ENCODE data around the gene DCUN1D2.
"Not testable (repeated sequence)": the region's sequence is repeated elsewhere in the genome, so short reads cannot be mapped to it uniquely, and the experiment has no call there.

Gene DCUN1D2

DNA sequence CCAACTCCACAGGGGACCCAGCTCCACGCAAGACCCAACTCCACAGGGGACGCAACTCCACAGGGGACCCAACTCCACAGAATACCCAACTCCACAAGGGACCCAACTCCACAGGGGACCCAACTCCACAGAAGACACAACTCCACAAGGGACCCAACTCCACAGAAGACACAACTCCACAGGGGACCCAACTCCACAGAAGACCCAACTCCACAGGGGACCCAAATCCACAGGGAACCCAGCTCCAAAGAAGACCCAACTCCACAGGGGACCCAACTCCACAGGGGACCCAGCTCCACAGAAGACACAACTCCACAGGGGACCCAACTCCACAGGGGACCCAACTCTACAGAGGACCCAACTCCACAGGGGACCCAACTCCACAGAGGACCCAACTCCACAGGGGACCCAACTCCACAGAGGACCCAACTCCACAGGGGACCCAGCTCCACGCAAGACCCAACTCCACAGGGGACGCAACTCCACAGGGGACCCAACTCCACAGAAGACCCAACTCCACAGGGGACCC lies 19.8 kb downstream of the DCUN1D2 start:
- not testable (repeated sequence) for H3K4me3 ChIP-seq, H3K27ac ChIP-seq

DNA sequence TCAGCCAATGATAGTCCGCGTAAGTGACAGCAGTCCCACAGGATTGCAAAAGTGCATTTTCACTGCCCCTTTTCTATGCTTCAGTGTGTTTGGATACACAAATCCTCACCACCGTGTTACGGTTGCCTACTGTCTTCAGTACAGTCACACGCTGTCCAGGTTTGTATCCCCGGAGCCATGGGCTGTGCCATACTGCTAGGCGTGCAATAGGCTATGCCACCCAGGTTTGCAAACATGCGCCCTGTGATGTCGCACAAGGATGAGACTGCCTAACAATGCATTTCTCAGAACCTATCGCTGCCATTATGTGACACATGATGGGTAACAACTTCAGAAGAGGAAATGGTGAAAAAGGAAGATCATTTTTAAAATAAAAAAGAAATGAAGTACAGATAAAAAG lies 20.4 kb downstream of the DCUN1D2 start:
- H3K4me3 ChIP-seq = no peak overlapping the region
- no peak overlapping the region for H3K27ac ChIP-seq

DNA sequence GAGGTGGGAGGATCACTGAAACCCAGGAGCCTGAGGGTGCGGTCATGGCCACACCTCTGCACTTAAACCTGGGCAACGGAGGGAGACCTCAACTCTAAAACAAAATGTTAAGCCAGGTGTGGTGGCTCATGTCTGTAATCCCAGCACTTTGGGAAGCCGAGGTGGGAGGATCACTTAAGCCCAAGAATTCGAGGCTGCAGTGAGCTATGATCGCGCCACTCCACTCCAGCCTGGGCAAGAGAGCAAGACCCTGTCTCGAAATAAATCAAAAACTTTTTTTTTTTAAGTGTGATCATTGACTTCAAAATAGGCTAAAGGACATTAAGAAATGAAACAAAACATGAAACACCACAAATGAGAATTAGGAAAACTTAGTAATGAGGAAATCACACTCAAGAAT lies 20.9 kb downstream of the DCUN1D2 start:
- Histone ChIP-seq H3K4me3 (no peak overlapping the region), H3K27ac (no peak overlapping the region)

DNA sequence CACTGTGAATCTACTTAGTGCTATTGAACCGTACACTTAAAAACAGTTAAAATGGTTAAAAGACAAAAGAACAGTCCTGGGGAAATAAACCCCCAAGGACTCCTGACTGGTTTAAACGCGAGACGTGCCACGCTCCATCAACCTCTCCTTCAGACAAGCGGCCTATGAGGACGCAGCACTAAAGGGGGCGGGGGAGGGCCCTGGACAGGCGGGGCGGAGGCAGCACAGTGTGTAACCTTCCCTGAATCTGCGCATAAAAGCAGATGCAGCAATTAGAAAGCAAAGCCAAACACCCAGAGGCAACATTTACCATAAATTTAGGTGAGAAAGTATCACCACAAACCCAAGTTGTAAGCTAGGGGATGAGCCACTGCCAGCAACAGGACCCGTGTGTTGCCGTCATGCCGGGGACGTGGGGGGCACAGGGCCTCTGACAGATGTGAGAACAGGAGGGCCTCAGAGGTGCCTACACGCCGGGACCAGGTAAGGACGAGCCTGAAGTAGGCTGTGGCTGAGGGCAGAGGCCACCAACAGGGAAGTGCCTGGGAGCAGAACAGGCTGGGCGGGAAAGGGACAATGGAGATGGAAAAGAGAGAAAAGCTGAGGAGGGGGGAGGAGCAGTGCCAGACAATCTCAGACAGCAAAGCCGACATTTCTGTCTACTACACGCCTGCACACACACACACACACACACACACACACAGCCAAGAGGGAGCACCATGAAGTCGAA lies 21.9 kb downstream of the DCUN1D2 start:
- Histone ChIP-seq H3K4me3 (no peak overlapping the region), H3K27ac (no peak overlapping the region)

DNA sequence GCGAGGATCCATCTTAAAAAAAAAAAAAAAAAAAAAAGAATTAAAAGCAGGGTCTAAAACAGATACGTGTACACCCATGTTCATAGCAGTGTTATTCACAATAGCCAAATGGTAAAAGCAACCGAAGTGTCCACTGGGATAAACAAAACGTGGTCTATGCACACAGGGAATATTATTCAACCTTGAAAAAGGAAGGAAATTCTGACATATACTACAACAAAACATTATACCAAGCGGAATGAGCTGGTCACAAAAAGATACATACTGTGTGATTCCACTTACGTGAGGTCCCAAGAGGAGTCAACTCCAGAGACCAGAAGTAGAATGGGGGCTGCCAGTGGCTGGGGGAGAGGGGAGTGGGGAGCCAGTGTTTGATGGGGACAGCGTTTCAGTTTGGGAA lies 22.5 kb downstream of the DCUN1D2 start:
- no peak overlapping the region for H3K27ac ChIP-seq
- no peak overlapping the region for H3K4me3 ChIP-seq

DNA sequence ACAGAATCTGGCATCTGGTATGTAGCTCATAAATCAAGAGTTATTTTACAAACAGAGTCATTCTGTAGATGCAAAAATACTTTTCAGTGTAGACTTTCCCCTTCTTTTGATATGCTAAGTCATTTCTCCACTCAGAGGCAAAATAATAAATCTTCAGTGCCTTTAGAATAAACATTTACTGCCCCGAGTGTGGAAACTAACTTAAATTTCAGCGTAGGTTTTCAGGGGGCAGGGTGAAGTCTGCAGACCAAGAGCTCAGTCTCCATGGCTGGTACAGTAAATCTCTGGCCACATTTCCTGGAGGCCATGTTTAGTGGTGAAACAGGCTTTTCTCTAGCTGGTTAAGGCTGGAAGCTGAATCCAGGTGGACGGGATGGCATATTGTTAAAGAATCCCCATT lies 24.1 kb downstream of the DCUN1D2 start:
- Histone ChIP-seq H3K4me3 (no peak overlapping the region), H3K27ac (no peak overlapping the region)

DNA sequence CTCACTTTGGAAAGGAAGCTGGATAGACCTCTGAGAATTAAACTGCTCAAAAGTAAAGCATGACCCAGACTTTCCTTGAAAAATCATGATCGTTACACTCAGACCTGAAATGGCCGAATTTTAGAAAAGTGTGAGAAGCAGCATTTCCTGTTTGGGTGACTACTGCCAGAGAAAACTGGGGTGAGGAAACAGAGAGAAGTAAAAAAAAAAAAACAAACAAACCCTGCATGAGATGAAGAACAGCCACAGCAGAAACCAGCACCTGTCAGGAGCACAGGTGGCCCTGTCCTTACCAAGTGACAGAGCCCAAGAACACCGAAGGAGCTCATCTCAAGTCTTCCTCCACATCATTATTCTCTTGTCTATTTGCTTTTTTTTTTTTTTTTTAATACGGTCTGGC lies 25.2 kb downstream of the DCUN1D2 start:
- no peak overlapping the region for H3K4me3 ChIP-seq
- no peak overlapping the region for H3K27ac ChIP-seq

DNA sequence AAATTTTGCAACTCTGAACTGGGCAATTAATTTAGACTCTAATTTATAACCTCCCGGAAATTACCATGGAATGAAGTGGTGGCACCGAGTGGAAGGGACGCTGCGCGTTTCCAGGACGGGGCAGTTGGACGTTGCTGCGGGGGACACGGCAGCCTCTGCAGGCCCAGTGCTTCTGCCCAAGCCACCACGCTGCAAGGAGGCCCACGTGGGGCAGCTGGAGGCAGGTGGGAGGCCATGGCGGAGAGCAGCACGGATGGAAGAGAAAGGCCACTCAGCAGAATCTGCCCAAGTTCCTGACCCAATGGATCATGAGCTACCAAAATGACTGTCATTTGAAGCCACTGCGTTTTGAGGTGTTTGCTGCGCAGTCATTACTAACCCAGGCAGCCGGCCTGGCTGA lies 26.0 kb downstream of the DCUN1D2 start:
- H3K27ac ChIP-seq = no peak overlapping the region
- H3K4me3 ChIP-seq = no peak overlapping the region

DNA sequence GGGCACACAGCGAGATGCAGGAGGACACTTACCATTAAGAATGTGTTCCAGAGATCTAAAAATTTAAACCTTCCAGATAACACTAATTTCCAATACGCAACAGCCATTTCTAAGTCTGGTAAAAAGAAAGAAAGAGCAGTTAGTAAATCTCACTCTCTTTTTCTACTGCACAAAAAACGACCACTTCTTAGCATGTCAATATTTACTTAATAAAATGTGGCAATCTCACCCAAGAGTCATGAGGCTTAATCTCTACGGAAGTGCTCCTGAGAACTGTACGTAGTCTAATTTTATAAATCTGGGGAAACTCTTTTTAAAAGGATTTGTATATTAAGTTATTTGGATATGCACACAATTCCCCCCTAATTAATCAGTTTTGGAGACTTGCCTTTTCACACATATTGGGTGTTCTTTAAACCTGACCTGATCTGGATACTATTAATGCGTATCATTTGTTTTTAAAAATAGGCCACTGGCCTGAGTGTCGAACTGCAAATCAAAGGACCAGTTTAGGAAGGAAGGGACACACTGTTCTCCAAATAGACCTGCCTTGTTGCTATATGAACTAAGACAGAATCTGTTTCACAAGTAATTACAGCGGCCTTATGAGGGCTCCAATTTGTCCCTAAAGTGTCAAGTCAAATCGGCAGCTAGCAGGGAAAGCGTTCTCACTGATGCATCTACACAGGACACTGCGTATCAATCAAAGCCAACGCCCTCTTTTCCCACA lies 29.3 kb downstream of the DCUN1D2 start:
- H3K27ac ChIP-seq = no peak overlapping the region
- H3K4me3 ChIP-seq = no peak overlapping the region

DNA sequence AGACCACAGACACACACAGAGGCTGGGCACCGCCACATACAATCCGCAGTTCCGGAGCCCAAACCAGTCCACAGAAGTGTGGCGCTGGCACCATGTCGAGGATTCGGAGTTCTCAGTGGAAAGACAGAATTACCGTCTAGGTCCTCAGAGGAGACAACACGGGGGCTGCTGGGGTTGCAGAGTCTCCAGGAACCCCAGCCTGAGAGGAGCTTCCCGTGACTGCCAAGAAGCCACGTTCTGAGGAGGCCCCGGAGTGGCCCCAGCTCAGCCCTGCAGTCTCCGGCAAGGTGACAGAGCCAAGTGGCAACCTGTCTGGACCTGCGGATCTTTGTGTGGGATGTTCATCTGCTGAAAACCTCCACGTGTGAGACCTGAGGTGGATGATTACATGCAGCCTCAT lies 29.9 kb downstream of the DCUN1D2 start:
- no peak overlapping the region for H3K27ac ChIP-seq
- no peak overlapping the region for H3K4me3 ChIP-seq

DNA sequence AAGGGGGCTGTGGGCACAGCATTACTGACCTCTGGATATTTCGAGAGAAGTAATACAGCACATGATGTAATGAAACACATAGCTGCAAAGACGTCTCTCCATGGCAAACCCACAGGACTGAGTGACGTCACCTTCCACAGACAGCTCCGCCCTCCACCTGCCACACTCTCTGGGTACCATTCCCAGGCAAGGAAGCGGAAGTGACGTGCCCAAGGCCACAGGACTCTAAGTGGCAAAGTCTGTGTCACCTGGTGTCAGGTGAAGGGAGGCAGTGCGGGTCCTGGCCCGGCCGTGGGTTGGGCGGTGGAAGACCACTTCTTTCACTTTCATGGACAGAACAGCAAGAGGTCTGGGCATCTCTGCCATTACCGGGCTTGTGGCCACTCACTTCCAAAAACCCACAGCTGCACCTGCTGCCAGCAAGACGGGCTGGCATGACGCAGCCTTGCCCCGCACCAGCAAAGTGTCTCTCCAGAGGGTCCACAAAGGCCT lies 30.4 kb downstream of the DCUN1D2 start:
- H3K27ac ChIP-seq = no peak overlapping the region
- H3K4me3 ChIP-seq = no peak overlapping the region

DNA sequence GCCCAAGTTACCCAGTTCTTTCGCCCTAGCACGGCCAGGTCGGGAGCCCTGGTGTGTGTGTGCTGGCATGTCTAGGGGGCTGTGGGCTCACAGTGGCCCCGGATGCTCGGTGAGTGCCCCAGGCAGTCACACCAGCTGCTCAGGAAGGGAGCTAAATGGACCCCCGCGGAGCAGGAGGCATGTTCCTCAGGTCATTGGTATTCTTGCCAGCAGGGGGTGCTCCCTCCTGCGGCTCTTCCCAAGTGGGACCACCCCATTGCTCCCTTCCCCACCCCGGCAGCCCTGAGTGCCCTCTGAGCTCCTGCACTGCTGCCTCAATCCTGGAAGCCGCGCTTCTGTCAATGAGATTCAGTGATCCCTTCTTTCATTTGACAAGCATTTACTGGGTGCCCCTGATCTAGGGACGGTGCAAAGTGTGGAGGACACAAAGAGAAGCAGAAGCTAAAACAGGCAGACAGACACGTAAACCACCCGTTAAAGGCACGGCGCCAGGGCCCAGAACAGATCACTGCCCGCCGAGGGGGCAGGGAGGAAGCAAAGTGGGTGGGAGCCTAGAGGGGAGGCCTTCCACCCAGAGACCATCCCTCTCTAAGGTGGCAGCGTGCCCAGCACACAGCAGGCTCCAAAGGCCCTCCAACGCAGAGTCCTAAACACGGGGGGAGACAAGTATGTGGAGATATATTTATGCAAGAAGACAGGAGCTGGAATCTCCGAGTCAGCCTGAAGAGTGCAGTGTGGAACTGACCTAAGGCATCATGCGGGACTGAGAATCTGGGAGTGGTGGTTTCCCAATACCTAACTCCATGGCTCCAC lies 32.1 kb downstream of the DCUN1D2 start:
- no peak overlapping the region for H3K4me3 ChIP-seq

DNA sequence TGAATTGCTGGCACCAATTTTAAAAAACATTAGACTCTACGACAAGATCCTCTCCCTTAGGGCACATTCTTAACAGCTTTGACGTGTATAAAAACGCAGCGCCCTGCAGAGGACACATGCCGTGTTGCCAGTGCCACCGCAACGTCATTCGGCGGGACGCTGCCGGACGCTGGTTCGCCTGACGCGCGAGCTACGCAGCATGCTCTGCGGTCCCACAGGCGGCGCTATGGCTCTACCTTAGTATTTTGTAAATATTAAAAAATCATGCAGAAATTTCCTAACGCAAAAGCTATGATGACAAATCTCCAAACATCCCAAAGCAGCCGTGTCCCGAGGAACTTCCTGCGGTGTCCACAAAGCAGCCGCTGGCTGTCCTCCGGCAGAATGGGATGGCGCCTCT lies 33.0 kb downstream of the DCUN1D2 start:
- no peak overlapping the region for H3K4me3 ChIP-seq
- H3K27ac ChIP-seq = no peak overlapping the region

More for the DNA sequence above, 32.1 kb downstream of the DCUN1D2 start:
- H3K27ac ChIP-seq = no peak overlapping the region

DNA sequence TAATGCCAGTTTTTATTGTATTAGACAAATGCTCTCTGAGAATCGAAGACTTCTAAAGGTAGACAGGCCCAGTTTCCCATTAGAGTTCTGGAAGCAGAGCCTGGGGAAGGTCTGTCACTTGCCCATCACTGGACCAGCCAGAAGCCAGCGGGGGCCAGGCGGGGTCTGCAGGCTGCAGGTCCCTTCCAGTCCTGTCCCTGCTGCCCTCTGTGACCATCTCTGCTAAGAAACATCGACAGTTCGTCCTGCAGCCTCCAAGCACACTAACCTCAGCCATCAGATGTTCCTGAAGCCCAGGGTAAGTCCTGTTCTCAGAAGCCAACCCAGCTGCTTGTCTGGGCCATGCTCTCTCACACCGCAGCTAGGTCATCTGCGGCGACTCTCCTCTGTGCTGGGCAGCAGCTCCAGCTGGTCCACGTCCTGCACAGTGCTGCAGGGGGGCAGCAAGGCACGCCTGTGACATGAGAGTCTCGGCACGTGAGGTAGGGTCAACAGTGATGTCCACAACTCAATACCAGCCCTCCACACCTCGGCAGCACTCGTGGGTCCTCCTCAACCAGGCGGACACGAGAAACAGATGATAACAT lies 34.3 kb downstream of the DCUN1D2 start:
- Histone ChIP-seq H3K27ac (no peak overlapping the region), H3K4me3 (no peak overlapping the region)

DNA sequence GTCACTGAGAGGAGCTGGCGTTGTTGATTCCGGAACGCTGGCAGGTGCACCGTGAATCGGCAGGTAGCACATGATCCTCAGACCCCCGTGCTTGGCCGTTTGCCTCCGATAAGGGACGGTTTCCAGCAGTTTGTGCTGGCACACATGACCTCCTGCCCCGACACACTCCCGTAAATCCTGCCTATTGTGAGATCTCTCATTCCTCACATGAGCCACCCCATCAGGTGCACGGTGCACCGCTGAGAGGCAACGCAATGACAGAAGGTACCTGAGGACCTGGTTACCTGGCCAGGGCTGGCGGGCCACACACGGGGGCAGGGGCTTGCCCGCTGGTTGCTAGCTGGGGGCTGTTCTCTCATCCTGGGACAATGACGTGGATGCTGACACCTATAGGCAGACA lies 35.1 kb downstream of the DCUN1D2 start:
- H3K27ac ChIP-seq = no peak overlapping the region
- no peak overlapping the region for H3K4me3 ChIP-seq

DNA sequence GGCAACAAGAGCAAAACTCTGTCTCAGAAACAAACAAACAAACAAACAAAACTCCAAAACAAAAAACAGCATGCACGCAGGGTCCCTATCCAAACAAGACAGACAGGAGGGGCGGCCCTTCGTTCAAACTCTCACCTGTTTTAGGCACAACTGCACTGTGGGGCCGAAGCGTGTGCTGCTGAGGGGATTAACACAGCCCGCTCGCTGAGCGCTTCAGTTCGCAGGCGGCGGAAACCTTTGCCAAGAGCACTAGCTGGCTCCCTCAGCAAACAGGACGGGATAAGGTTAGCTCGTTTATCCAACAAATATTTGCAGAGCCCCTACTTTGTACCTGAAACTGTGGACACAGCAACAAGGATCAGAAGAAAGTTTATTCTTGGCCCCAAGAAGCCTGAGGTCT lies 35.6 kb downstream of the DCUN1D2 start:
- Histone ChIP-seq H3K4me3 (no peak overlapping the region), H3K27ac (no peak overlapping the region)

DNA sequence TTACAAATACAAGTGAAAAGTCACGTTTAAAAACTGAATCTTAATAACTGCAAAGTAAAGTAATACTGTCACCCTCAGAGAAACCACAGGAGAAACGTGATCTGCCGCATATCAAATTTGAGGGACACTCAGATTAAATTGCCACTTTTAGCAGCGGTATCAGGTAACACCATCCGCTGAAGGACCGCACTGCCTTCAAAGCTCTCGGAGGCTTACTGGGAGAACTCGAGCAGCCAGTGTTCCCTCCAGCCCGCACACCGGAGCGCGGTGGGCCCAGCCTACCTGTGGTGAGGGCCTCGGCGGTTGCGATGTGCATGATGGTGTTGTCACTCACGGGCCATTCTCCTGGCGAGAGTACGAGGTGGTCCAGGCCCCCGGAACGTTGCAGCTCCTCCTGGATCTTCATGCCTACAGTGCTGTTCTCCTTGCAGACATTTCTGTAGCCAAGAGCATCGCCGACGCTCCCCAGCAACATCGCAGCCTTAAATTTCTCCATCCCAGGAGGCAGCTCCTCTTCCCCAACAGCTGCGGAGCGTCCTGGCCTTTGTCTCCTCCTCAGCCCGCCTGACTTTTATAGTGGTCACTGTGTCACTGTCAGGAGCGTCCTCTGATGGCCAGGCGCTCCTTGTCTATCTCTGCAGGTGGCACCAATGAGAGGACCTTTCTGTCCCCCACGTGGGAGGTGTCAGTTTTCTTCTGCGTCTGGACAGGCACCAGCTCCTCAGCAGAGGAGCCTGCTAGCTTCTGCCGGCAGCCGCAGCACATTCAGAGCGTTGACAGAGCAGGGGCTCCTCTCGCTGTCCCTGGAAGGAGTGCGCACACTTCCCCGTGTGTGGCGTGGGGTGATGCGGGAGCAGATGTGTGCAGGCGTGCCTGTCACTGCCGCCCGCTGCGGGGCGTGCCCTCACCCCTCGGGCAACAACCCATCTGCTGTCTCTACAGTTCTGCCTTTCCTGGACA lies 37.3 kb downstream of the DCUN1D2 start, which contains the start of gene ADPRHL1:
Gene ADPRHL1, minus strand, starts transcription at position 547 of the 960 bp plus-strand sequence. Its CDS starts 51 bp downstream, at position 496.
- no peak within 1 kb of the TSS for H3K4me3 ChIP-seq

DNA sequence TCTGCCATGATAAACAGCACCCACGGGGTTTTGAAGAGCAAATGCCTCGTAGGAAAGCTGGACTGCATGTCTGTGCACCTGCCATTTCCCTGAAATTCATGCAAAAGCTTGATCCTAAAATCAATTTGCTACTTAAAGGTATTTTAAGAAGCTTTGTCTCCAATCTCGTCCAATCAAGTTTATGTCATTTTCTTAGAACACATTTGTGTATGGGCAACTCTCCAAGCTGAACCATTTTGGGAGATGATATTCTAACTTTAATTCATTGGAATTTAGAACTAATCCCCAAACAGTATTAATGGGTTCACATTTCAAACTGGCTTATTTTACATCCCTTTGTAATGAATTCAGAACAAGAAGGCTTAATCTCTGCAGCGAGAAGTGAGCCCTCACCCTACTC lies 38.0 kb downstream of the DCUN1D2 start:
- H3K27ac ChIP-seq = no peak overlapping the region
- H3K4me3 ChIP-seq = no peak overlapping the region

More for the DNA sequence above, 37.3 kb downstream of the DCUN1D2 start, which contains the start of gene ADPRHL1:
- peak within 1 kb of the TSS in 1 of 21 experiments; percentile 38 for H3K27ac ChIP-seq

Measured in skin epidermis (tissue), 12 donors.